ENCODE results near the gene CHST13.
"Not testable (repeated sequence)": the region's sequence is repeated elsewhere in the genome, so short reads cannot be mapped to it uniquely, and the experiment has no call there.

Gene CHST13

DNA sequence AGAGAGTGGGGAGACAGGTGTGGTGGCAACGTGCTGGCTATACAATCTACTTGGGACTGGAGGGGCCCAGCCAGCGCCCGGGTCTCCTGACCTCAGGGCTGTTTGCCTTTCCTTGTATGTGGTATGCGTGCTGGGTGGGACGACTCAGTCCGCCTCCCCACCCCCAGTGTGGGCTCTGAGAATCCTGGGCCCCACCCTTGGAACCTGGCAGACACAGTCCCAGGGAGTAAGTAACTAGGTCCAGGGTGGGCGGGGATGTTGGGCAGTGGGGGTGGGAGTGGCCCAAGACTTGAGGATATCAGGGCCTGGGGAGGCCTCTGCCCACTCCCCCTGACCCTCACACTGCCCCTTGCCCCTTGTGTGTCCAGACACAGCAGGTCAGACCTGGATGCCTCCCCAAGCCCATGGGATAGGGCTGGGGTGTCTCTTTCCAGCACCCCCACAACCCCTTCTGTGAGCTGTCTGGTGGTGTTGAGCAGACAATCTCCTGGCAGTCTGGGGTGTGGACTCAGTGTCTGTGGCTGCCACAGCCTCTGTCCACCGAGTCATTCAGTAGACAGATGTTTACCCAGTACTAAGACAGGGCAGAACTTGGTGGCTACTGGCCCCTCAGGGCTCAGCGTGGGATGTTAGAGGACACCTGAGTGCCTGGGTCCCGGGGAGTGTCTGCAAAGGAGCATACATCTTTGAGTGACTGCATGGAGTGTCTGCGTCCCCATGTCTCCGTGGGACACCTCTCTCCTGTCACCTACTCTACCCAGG is 1.3 kb downstream of the CHST13 start:
- DNase-seq (ENCODE audit: low spot score) = no peak

DNA sequence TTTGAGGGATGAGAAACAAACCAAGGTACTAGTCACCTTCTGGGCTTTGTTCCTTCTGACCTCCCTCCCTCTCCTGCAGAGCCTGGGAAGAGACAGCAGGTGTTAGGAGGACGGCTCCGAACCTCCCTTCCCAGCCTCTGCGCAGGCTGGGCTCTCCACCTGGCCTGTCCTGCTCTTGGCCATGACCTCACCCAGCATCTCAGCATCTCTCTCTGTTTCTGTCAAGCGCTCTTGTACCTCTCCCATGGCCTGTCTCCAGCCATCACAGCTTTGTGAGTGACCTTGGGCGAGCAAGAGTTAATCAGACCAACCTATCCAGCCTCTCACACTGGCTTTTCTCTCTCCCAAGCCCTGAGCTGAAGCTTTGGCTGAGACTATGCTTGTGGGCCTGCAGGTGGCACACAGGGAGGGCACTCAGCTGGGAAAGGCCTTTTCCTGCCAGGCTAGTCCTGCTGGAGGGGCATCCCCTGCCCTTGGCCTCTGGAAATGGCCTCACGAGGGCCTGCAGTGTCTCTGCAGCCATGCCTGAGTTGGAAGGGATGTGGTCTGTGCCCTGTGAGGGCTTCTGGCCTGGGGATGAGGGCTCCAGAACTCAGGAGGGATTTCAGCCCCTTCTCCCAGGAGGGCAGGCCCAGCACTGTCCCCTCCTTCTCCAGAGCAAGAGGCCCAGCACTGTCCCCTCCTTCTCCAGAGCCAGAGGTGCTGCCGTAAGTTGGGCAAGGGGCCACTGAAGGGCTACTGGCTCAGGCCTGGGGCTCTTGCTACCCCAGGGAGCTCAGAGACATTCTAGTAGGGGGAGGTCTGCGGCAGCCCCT is 2.1 kb downstream of the CHST13 start:
- DNase-seq (ENCODE audit: low spot score) = no peak

DNA sequence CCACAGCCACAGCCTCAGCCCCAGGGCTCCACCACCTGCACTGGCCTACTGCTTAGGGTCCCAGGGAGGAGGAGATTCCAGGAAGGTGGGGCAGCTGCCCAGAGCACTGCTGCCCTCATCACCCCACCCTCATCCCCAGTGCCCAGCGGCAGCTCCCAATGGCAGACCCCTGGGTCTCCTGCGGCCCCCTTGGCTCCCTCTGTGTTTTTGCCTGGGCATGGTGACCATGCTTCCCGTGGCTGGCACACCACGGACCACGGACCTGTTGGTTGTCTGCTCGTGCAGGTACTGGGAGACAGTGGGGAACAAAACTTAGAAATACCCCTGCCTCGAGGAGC is 2.7 kb downstream of the CHST13 start:
- no peak for DNase-seq (ENCODE audit: low spot score)

DNA sequence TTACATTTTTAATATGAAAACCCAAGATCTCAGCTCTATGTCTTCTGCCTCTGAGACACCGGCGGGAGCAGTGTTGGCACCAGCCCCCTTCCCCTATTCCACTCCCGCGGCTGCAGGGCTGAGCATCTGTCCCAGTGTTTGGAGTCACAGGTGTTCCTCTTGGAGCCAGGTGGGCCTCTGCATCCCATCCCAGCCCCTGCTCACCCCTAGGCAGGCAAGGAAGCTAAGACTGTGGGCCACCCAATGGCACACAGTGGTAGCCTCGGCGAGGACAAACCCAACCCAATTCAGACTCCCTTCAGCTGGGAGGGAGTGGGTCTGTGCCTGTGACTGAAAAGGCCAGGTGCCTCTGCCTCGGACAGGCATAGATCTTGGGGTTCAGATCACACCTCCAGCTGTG is 3.1 kb downstream of the CHST13 start:
- no peak for DNase-seq (ENCODE audit: low spot score)

DNA sequence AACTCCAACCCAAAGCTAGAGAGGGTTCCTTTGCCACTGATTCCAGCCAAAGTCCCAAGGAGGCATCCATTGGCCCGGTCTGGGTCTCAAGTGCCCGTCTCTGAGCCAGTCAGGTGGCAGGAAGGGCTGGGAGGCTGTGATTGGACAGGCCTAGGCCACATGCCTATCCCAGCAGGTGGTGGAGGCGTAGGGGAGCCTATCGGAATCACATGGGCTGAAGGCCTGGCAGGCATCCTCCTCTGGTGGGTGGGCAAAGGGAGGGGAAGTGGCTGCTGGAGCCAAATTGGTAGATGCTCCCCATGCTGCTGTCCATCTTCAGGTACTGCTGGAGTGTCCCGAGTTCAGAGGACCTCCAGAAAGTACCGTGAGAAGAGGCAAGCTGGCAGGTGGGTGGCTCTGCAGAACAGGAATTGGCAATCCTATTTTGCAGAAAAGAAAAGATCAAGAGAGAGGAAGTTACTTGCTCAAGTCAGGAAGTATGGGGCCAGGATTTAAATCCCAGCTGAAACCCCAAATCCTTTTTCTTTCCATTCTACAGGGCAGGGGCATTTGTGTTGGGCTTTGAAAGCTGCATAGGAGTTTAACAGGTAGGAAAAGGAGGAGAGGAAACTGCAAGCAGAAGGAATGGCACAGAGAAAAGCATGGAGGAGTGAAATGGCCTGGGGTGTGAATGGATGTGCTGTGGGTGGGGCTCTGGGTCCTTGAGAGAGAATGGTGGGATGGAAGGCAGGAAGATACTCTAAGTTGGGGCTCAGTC is 3.7 kb downstream of the CHST13 start:
- no peak for DNase-seq (ENCODE audit: low spot score)

DNA sequence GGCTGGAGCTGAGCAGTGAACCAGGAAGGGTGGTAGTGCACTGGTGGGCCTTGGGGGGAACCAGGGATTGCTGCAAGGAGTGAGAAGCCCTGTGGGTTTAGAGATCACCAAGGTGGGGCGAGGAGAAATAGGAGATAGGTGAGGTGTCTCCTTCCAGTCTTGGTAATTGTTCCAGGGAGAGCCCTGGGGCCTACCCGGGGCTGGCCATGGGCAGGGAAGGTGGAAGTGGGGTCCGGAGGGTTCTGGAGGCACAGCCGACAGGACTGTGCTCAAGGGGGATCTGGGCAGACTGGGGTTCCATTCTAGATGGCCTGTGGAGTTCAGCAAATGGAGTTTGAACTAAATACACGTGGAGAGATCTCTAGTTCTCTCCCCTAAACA is 4.5 kb downstream of the CHST13 start:
- no peak for DNase-seq (ENCODE audit: low spot score)

DNA sequence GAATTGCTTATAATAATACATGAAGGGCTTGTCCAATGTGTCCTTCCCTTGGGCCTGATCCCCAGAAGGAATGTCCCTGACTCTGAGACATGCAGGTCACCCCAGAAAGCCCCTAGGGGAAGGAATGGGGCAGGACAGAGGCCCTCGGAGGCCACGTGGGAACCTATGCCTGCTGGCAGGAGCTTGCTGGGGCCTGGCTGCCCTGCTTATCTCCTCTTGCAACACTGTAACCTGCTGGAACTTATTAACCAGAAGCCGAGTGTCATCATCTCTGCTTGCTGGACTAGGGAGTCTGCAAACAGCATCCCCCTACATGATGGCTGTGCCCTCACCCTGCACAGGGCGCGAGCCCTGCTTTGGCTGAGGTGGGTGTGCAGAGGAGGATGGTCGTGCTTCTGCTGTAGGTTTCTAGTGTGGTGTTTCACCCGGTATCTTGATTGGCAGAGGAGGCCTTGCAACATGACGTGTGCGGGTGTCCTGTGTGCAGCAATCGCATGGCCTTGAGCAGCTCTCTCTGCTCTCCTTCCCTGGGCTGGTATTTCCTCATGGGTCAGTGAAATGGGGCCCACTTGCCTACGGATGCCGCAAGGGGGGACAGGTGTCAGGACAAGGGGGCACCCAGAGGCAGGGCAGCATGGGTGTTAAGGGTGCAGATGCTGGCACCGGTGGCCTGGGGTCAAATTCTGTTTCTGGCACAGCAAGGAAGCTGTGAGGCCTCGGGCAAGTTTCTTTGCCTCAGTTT is 5.0 kb downstream of the CHST13 start:
- DNase-seq (ENCODE audit: low spot score) = no peak

DNA sequence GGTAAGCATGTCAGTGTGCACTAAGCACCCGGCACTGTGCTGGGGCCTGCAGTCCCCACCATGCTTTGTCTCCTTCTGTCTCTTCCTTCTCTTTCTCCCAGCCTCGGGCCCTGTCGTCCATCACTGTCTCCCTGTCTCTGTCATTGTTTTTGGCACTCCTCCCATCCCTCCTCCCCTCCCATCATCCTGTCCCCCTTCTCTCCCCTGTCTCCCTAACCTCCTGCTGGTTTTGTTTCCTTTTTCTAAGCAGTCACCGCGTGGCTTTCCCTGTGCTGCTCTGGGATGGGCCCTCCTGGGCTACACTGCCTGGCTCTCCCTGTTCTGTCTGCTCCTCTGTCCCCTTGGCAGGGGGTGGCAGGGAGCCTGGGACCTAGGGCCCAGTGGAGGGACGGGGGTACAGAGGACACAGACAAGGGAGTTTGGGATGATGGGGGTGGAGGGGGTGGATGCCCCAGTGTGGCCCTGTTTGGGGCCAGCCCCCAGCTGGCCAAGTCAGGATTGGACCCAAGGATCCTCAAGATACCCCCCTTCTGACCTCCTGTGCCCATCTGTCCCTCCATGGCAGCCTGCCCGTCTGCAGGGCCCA is 5.7 kb downstream of the CHST13 start:
- DNase-seq (ENCODE audit: low spot score) = no peak

DNA sequence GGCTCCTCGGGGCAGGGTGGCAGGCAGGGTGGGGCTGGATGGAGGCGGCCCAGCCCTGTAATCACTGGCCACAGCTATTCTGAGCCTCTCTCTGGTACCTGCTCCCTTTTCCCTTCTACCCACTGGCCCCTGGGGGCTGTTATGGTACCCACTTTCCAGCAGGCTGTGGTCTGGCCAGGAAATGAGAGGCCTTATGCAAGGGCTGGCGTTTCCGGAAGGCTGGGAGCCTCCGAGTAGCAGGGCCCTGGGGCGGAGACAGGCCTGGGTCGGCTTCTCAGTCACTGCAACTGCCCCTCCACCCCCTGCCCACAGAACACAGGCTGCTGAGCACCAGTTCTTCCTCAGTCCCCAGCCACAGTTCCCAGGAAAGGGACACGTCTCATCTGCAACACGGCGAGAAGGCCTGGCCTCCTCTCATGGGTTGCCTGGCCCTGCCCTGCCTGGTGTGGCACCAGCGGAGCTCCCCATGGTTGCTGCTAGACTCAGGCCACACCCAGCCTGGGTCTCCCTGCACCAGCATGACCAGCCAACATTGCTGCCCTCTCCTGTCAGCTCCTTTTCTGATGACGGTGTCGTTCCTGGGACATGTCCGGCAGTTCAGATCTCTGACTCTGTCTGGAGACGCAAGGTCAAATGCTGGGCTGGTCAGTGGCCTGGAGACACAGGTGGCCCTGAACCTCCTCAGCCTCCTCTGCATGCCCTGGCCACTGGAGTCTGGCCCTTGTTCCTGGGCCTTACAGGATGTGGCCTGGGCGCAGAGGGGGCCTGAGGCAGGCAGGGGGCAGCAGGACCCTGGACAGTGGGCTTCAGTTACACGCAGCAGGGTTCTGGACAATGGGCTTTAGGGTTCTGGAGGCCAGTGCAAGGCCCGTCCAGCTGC is 6.5 kb downstream of the CHST13 start:
- no peak for DNase-seq (ENCODE audit: low spot score)

DNA sequence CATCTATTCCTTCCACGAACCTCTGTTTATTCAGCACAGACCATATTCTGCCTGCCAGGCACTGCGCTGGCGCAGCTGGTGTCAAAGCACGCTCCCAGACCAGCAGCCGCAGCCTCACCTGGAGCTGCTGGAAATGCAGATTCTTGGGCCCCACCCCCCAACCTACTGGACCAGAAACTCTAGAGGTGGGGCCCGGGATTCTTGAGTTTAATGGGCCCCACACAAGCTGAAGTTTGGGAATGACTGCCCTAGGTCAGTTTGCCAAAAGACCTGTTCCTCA is 7.0 kb downstream of the CHST13 start:
- no peak for DNase-seq (ENCODE audit: low spot score)

DNA sequence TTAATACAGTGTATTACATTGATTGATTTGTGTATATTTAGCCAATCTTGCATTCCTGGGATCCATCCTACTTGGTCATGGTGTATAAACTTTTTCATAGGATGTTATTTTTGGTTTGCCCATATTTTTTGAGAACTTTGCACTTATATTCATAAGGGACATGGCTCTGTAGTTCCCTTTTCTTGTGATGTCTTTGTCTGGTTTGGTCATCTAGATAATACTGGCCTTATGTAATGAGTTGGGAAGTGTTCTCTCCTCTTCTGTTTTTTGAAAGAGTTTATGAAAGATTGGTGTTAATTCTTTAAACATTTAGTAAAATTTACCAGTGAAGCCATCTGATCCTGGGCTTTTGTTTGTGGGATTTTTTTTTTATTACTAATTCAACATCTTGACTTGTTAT is 9.6 kb downstream of the CHST13 start:
- DNase-seq (ENCODE audit: low spot score) = no peak

DNA sequence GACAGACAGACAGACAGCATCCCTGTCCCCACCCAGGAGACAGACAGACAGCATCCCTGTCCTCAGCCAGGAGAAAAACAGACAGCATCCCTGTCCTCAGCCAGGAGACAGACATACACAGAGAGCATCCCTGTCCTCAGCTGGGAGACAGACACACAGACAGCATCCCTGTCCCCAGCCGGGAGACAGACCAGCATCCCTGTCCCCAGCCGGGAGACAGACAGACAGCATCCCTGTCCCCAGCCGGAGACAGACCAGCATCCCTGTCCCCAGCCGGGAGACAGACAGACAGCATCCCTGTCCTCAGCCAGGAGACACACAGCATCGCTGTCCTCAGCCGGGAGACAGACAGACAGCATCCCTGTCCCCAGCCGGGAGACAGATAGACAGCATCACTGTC is 10.8 kb downstream of the CHST13 start:
- not testable (repeated sequence) for DNase-seq (ENCODE audit: low spot score)

DNA sequence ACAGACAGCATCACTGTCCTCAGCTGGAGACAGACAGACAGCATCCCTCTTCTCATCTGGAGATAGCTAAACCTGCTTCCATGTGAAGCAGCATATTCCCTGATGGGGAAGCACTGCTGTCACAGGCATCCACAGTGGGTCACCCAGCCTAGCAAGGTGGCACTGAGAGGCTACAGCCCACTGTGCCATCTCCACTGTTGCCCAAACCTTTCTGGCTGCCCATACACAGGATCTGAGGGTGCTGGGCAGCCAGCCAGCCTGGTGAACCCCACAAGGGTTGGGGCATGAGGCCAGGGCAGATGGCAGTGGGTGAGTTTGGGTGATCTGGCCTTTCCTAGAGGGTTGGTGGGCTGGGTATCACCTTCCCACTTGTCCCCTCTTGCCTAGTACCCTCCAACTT is 11.7 kb downstream of the CHST13 start:
- no peak for DNase-seq (ENCODE audit: low spot score)

DNA sequence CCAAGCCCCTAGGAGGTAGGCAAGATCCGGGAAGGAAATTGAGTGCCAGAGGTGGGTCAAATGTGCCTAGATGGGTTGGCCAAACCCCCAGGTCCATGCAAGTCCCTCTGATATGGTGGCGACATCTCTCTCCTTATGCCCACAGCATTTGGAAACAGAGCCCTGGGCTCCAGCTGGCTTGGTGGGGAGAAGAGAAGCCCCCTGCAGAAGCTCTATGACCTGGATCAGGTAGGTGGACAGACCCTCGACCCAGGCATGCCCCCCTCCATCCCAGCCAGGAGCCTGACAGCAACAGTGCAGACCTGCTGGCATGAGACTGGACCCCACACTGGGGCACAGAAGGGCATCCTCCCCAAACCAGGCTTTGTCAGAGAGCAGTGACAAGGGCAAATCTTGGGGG is 12.2 kb downstream of the CHST13 start:
- no peak for DNase-seq (ENCODE audit: low spot score)

DNA sequence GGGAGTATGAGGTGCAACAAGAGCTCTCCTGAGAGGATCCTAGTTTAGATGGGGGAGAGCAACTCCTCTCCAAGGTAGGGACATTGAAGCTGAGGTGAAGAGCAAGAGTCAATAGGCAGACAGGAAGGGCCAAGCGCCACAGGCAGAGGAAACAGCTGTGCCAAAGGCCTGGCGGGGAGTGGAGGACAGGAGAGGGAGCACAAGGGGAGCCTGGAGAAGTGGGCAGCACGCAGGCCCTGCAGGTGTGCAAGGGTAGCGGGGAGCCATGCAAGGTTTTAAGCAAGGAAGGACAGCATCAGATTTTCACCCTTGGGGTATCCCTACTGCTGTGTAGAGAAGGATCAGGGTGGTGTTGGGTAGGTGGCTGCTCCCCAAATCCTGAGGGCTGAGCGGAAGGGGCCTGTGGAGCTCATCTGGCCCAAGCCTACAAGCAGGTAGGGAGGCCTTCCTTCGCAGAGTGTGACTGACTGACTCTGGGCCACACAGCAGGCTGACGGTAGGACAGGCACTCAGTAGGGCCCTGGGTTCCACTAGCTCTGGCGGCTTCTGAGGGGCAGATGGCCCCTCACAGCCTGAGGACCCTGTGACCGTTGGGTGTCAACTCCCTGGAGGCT is 13.3 kb downstream of the CHST13 start:
- DNase-seq (ENCODE audit: low spot score) = no peak

DNA sequence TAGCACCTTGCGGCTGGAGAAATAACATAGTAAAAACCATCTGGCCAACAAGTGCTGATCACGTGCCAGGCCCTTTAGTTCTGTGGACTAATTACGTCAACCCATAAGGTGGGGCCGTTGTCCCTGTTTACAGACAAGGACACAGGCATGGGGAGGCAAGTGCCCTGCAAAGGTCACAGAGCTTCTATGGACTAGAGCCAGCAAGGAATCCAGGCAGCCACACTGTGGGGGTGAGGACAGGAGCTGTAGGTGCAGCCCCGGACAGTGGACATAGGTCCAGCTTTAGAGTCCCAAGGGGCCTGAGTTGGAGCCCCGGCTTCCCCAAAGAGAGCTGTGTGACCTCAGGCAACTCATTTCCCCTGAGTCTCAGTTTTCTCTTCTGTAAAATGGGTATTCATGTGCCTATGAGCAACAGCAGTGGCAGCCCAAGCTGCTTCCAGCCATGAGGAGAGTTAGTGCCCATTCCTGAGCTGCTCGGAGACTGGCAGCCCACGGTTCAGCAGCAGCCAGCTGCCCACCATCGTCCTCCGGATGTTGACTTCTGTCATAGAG is 13.9 kb downstream of the CHST13 start:
- DNase-seq (ENCODE audit: low spot score) = no peak

DNA sequence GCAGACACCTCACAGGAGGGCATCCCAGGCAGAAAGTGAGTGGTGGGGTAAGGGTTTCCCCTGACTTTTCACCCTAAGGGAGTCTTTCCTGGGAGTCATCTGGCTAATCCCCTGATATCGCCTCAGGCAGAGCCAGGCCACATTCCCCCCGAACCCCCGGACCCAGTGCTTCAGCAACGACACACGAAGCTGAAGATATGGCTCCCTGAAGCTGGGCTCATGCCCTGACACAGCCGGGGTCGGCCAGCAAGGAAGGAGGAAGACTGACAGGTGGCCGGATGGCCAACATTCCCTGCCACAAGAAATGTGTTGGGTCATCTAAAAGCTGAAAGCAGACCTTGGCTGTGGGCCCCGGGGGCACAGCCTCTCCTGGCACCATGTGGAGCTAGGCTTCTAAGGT is 14.4 kb downstream of the CHST13 start:
- no peak for DNase-seq (ENCODE audit: low spot score)

DNA sequence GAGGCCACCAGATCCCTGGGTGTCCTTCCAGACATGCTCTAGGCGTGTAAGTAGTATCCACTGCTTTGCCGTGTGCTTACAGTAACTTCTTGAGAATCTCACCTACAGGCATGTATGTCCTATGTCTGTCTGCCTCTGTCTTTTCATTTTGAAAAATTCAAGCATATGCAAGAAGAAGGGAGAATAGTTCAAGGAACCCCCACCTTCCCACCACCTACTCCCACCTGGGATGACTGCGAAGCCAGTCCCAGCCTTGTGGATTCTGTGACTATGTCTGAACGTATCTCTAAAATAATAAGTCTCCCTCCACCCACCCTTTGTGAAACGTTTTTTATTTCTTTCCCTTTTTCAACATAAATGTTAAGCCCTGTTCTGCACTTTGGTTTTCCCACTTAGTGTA is 15.0 kb downstream of the CHST13 start:
- no peak for DNase-seq (ENCODE audit: low spot score)

DNA sequence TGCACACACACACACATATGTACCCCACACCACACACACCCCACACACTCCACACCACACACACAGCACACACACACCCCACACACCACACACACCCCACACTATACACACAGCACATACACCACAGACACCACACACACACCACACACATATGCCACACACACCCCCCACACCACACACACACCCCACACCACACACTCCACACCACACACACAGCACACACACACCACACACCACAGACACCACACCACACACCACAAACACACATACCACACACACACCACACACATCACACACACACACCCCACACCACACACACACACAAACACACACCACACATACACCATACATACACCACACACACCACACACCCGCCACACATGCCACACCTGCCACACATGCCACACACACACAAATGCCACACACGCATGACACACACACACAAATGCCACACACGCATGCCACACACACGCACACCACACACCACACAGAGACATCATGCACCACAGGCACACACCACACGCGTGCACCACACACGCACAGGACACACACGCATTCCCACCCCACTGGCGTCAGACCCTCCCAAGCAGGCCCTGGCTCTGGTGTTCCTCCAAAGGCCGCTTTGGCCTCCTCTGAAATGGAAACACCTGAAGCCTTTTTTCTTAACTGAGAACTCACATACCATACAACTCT is 15.7 kb downstream of the CHST13 start:
- no peak for DNase-seq (ENCODE audit: low spot score)

DNA sequence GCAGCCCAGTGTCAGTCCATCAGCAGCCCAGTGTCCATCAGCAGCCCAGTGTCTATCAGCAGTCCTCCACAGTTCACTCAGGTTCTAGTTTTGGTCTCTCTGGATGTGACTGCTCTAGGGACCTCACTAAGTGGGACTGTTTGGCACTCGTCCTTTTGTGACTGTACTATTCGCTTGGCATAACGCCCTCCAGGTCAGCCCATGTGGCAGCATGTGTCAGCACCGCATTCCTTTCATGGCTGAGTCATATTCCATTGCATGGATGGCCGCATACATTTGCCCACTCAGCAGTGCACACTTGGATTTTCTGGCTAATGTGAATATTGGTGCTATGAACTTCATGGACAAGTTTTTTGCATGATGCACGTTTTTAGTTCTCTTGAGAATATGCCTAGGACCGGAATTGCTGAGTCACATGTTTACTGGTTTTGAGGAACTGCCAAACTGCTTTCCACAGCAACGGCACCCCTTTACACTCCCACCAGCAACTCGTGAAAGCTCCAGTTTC is 16.4 kb downstream of the CHST13 start:
- peak; percentile 1 for DNase-seq (ENCODE audit: low spot score)
